ENCODE measurements around the gene RDH8.

Gene RDH8

DNA sequence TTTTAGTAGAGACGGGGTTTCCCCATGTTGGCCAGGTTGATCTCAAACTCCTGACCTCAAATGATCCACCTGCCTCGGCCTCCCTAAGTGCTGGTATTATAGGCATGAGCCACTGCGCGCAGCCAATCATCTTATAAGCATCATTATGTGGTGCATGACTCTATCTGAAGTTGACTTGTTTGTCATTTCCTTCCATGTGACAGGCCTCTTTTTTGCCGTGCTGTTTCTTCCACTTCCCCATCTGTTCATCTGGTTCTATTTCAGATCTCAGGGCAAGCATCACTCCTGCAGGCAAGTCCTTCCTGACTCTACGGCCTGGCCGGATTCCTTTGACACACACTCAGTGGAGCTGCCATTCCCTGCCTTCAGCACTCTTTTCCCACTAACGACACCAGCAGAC is 18.2 kb upstream of the RDH8 start:
- no peak for DNase-seq (ENCODE audit: extremely low read depth, low read depth)
- TF ChIP-seq, protein P1, sequence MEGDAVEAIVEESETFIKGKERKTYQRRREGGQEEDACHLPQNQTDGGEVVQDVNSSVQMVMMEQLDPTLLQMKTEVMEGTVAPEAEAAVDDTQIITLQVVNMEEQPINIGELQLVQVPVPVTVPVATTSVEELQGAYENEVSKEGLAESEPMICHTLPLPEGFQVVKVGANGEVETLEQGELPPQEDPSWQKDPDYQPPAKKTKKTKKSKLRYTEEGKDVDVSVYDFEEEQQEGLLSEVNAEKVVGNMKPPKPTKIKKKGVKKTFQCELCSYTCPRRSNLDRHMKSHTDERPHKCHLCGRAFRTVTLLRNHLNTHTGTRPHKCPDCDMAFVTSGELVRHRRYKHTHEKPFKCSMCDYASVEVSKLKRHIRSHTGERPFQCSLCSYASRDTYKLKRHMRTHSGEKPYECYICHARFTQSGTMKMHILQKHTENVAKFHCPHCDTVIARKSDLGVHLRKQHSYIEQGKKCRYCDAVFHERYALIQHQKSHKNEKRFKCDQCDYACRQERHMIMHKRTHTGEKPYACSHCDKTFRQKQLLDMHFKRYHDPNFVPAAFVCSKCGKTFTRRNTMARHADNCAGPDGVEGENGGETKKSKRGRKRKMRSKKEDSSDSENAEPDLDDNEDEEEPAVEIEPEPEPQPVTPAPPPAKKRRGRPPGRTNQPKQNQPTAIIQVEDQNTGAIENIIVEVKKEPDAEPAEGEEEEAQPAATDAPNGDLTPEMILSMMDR (IDR thresholded peaks at IDR 0.05; ENCODE audit: low read depth, low read length) = no peak

DNA sequence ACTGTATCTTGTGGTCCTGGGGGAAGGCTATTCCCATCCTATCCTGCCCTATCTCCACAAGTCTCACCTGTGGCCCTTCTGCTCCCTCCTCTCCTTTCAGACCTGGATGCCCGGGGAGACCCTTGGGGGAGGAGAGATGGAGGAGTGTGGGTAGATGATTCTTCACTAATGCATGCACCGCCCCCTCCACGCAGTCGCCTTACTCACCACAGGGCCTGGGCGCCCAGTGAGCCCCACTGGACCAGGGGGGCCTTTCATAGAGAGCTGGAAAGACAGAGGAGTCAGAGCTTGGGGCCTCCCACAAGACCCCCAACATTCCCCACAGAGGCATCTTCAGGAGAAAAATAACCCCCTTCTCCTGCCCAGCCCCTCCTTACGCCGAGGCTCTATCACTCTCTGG is 17.3 kb upstream of the RDH8 start:
- TF ChIP-seq, protein P1 (IDR thresholded peaks at IDR 0.05; ENCODE audit: low read depth, low read length) = no peak
- no peak for DNase-seq (ENCODE audit: extremely low read depth, low read depth)

DNA sequence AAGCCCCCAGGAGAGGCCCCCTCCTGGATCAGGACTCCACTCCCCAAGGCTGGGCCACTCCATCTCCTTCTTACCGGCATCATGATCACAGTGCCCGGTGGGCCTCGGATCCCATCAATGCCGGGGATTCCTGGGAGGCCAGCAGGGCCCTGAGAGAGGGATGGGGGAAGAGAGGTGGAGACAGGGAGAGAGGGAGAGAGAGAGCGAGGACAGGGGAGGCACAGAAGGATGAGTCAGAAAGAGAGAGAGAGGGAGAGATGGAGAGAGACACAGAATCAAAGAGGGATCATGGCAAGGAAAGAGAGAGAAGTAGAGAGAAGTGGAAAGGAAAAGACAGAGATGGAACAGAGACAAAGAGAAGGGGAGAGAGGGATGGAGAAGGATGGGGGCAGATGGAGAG is 16.7 kb upstream of the RDH8 start:
- DNase-seq (ENCODE audit: extremely low read depth, low read depth) = no peak
- TF ChIP-seq, protein P1 (IDR thresholded peaks at IDR 0.05; ENCODE audit: low read depth, low read length) = no peak

DNA sequence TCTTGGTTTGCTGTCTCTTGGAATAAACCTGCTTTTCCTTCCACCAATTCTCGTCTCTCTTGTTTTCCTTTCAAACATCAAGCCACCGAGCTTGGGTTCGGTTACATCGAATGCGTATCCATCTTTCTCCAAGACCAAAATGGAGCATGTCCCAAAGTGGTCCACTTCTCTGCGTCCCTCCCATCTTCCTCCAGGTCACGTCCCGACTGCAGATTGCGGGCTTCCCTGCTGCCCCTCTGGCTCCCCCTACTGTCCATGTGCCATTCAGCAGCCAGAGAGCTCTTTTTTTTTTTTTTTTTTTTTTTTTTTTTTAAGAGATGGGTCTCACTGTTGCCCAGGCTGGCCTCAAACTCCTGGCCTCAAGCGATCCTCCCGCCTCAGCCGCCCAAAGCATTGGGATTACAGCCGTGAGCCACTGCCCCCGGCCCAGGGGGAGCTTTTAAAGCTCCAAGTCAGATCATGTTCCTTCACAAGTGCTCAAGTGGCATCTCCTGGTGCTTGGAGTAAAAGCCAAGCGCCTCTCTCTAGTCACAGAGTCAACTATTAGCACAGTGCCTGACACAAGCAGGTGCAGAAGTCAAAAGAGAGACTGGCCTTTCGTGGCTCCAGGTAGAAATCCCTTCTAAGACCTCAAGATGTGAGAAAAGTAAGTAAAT is 13.0 kb upstream of the RDH8 start:
- DNase-seq (ENCODE audit: extremely low read depth, low read depth) = no peak
- TF ChIP-seq, protein P1 (IDR thresholded peaks at IDR 0.05; ENCODE audit: low read depth, low read length) = peak; percentile 88

DNA sequence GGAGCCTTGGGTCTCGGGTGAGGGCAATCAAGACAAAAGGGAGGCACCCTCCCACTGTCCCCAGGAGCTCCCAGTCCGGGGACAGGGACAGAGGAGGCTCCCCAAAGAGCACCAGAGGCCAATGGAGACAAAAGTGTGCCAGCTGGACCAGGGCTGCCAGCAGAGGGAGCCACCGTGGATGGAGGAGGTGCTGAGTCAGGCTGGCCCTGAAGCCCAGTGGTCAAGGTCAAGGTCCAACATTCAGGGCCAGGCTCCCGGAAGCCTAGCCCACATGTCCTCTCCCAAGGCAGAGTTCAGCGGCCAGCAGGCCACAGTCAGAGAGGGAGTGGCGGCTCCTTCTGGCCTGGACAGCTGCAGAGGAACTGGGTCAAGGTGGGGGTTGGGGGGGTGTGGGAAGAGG is 11.4 kb upstream of the RDH8 start:
- no peak for DNase-seq (ENCODE audit: extremely low read depth, low read depth)
- TF ChIP-seq, protein P1 (IDR thresholded peaks at IDR 0.05; ENCODE audit: low read depth, low read length) = peak; percentile 47

DNA sequence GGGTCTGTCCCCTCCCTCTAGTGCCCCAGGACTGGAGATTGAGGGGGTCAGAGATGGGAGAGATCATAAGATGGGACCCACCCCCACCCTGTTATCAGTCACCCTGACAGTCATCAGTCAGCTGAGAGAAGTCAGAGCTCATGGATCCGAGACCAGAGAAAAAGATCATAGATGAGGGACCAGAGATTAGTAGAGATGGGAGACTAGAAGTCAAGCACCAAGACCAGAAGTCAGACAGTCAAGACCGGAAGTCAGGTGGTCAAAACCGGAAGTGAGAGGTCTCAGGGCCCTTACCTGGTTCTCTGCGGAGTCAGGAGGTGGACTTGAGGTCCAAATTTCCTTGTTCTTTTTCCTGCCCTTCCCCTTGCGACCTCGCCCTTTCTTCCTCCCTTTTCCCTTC is 10.0 kb upstream of the RDH8 start:
- TF ChIP-seq, protein P1 (IDR thresholded peaks at IDR 0.05; ENCODE audit: low read depth, low read length) = no peak
- DNase-seq (ENCODE audit: extremely low read depth, low read depth) = no peak

DNA sequence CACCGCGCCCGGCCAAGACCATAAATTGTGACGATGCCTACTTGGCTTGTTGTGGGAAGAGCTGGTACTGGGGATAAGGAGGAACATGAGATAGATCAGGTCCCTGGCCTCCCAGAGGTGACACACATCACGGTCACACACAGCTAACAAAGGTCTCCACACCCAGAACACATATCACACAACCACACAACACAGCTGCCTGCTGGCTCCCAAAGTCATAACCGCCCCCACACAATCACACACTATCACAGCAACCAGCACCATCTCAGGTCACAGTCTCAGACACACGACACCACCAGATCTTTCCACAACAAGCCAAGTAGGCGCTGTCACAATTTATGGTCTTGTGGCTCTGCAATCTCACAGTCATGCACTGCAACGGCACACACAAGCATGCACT is 8.7 kb upstream of the RDH8 start:
- TF ChIP-seq, protein P1 (IDR thresholded peaks at IDR 0.05; ENCODE audit: low read depth, low read length) = no peak
- DNase-seq (ENCODE audit: extremely low read depth, low read depth) = no peak

All from AG09319 (cell line).